HG03280 (cell line): ENCODE measurements around the gene EFCC1.

Experiments
- ATAC-seq: cut with Tn5 transposase; IDR thresholded peaks from one replicate; pipeline ENCODE4 v1.9.1; 2021; ENCODE audit warnings: mild to moderate bottlenecking, moderate library complexity; ENCODE audit not compliant: unreplicated experiment

Gene EFCC1

GRCh38 chr3:129014148-129014547 is 13.0 kb downstream of the EFCC1 start:
- no peak for ATAC-seq

DNA sequence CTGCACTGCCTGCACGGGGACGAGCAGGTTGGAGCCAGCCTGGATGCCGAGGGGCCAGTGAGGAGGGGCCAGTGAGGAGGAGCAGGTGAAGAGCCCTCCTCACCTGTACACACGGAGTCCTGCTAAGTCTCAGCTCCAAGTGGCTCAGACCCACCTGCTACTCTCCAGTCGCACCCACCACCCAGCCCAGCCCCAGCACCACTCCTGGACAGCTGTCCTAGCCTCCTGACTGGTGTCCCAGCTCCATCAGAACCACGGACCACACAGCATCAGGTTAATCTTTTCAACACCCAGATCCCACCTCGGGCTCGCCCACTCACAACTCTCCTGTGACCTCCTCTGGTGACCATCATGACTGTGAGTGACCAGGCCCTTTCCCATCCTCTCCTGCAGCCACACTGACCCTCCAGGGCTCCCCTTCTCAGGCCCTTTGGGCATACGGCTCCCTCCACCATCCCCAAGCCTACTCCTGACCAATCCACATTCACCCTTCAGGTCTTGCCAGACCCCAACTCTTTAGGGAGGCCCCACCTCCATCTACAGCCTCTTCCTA is 13.8 kb downstream of the EFCC1 start:
- ATAC-seq = no peak

DNA sequence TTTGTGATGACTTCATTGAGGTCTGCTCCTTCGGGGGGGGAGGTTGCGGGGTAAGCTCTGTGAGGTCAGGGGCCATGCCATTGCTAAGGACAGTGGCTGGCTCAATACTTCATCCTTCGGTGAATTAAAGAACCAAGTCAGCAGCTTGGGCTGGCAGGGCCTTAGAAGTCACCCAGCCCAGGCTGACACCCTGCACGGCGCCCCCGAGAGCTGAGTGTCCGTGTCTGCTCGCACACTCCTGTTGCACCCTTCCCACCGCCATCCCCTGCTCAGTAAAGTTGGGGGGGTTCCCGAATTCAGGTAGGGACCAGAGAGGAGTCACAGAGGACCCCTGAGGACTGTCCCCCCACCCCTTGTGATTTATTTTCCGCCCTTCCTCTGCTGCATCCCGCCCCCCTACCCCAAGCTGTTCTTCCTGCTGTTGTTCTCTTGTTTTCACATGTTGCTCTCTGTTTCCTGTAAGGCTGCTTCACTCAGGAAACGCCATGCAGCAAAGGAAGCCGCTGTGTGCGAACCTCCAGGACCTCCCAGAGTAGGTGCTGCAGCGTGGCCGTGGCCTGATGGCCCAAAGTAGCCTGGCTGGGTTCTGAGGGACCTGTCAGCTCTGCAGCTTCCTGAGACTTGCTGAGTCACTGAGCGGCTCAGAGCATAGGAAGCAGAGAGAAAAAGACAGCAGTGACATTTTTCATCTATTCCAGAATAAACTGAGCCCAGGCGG is 14.4 kb downstream of the EFCC1 start:
- no peak for ATAC-seq

DNA sequence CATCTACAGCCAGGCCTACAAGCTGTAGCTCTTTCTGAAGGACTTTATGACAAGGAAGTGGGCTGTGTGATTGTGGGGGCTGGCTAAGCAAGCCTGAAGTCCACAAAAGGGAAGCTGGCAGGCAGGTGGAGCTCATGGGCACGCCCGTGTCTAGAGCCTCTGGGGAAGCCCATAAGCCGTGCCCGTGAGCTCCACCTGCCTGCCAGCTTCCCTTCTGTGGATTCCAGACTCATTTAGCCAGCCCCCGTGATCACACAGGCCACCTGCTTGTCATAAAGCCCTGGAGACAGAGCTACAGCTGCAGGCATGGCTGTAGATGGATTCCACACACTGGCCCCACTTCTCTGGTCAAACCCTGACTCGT is 15.2 kb downstream of the EFCC1 start:
- no peak for ATAC-seq

GRCh38 chr3:129016720-129017483 is 15.8 kb downstream of the EFCC1 start:
- ATAC-seq = peak; percentile 83

- peak; percentile 11 for ATAC-seq
Observed at GRCh38 chr3:129017484-129017899, 16.4 kb downstream of the EFCC1 start.

- ATAC-seq = no peak
Observed at GRCh38 chr3:129018271-129018670, 17.2 kb downstream of the EFCC1 start.

DNA sequence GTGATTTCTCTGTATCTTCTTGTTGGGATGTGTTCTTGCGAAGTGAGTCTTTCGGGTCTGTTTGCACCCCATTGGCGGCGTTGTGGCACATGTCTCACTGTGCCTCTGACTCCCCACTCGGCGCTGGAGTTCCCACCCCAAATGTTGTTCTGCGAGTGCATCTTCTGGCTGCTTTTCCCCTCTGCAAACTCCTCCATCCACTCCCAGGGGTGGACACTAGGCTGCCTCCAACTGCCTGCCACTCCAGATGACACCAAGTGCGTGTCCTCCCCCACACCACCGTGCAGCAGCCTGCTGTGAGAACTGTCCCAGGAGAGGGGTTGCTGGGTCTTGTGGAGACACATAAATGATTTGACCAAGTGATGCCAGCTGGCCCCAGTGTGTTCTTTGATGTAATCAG is 17.6 kb downstream of the EFCC1 start:
- no peak for ATAC-seq

DNA sequence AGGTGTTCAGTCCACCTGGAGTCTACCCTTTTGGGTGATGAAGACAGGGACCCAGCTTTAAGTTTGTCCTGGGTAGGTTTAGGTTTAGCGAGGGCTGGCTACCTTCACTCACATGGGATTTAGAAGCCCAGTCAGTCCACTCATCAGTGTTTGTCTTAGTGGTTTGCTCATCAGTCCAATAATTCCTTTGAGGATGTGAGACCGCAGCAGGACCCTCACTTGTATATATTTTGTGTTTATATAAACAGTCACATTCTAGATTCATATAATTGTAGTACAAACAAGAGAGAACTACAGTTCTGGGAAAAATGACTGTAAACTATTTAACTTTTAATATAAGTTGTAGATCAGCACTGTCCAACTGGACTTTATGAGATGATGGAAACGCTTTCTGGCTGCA is 18.2 kb downstream of the EFCC1 start:
- ATAC-seq = no peak

GRCh38 chr3:129020691-129021090 is 19.6 kb downstream of the EFCC1 start:
- no peak for ATAC-seq

- no peak for ATAC-seq
Observed at GRCh38 chr3:129021140-129021551, 20.0 kb downstream of the EFCC1 start.

DNA sequence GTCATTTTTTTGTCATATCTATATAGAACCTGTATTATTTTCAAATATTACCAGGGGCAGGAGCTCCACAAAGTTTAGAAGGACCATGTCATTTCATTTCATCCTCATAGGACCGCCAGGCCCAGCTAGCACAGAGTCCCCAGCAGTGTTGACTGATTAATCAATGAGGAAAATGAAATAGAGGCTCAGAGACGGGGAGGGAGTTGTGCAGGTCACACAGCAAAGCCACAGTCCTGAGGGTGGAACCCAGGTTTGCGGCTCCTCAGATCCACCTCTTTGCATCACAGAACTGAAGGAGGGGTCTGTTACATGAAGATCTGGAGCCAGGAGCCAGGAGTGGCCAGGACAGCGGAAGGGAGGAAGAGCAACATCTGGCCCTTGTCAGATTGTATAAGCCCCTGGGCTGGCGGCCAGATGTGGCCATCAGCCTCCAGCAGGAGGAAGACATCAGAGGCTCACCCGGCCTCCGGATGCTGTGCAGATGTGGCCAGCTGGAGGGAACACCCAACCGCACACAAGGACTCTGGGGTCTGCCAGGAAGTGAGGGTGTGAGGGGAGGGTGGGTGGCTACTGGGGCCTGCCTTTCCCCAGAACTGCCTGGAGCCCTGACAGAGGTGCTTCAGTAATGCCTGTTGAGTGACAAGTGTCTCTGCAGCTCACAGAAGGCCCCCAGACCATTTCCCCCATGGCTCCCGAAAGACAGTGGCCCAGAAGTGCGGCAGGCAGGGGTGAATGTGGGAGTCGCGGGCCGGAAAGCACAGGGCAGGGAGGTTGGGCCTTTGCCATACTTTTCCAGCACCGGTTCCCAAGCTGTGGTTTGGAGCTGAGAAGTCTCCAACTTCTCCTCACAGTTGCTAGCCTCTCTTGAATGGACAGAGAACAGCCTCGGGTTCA is 21.3 kb downstream of the EFCC1 start:
- no peak for ATAC-seq

DNA sequence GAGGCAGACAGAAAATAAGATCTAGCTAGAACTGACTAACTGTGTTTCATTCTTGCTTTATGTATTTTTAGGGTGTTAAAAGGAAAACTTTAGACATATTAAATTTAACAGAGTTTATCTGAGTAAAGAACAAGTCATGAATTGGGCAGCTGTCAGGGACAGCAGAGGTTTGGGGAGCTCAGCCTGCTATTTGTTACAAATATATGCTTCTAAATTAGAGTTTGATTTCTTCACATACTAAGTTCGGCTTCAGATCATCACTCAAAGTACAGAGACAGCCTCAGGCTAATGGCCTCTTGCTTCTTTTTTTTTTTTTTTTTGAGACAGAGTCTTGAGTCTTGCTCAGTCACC is 21.9 kb downstream of the EFCC1 start:
- ATAC-seq = no peak

- no peak for ATAC-seq
Observed at GRCh38 chr3:129023909-129024308, 22.8 kb downstream of the EFCC1 start.

- ATAC-seq = no peak
Observed at GRCh38 chr3:129025108-129025507, 24.0 kb downstream of the EFCC1 start.

DNA sequence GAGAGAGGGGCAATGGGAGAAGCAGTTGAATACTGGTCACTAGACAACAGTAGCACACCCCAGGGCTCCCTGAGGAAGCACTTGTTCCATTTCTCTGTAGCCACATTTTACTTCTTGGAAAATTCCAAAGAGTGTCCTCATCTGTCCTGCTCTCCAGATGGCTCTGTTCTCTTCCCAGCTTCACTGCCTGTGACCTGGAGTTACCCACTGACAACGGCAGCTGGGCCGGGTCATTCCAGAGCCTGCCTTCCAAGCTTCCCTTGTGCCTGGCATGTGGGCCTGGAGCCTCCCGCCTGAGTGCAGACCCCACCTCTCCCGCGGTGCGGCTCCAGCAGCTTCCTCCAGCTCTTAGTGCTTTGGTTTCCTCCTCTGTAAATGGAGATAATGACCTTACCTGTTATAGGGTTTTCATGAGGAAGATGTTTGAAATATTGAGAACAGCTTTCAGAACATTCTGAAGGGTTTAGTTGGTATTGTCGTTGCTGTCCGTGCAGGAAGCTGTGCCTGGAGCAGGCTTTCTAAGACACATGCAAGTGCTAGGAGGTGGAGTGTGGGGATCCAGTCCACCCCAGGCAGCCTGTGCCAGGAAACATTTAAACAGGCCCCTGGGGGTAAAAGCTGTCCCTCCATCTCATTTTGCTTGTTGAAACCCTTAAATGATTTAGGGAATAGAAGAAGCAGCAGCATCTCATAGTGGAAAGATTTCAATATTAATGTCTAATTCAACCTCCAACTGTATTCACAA is 24.8 kb downstream of the EFCC1 start:
- no peak for ATAC-seq

- ATAC-seq = peak; percentile 98
Observed at GRCh38 chr3:129026728-129027543, 25.8 kb downstream of the EFCC1 start.

DNA sequence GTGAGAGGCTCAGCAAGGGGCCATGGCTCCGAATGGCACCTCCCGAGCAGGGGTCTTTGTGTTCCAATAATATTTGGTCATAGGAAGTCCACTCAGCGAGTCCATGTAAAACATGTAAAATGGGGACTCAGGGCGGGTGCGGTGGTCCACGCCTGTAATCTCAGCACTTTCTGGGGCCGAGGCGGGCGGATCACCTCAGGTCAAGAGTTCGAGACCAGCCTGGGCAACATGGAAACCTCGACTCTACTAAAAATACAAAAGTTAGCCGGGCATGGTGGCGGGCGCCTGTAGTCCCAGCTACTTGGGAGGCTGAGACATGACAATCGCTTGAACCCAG is 26.4 kb downstream of the EFCC1 start:
- ATAC-seq = no peak

DNA sequence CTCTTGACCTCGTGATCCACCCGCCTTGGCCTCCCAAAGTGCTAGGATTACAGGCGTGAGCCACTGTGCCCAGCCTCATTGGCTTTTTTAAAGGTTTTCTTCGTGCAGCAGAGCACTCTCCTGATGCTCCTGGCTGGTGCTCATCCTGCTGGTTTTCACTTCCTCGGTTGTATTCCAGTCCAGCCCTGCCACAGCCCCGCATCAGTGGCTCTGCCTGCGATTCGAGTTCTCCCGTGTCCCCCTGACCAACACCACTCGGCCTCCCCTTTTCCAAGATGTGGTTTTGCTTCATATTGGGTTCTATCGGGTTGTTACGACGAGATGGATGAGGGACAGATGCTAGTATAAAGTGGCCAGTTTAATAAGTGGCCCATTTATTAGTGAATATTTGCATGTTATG is 27.8 kb downstream of the EFCC1 start:
- ATAC-seq = no peak

GRCh38 chr3:129030611-129031010 is 29.5 kb downstream of the EFCC1 start:
- ATAC-seq = no peak
